SK-N-SH (cell line): ENCODE results near the gene SELENOH. TPM values are rescaled to one million over a fixed set of nuclear protein-coding genes. Genes with fewer than 3 reads are reported as not detected.

Source experiments
- CHD2 ChIP-seq: fragments of 150-350 bp; IDR thresholded peaks from 2 replicates; pipeline ENCODE4 v1.6.1; 2018; ENCODE audit warnings: low read length; ENCODE audit not compliant: partially characterized antibody
- ELF1 ChIP-seq: IDR thresholded peaks from 2 replicates; pipeline ENCODE4 v1.4.0; 2012
- EZH2phosphoT487 ChIP-seq: fragments of 200-600 bp; sonication (generic); IDR thresholded peaks from 2 replicates; pipeline ENCODE4 v1.6.1; 2017; ENCODE audit warnings: low read depth, mixed run types, mild to moderate bottlenecking, antibody characterized with exemption, moderate library complexity, borderline replicate concordance
- FOSL2 ChIP-seq: IDR thresholded peaks from 2 replicates; pipeline ENCODE4 v1.4.0; 2012; ENCODE audit warnings: low read depth, mild to moderate bottlenecking, moderate library complexity, borderline replicate concordance
- FOXJ3 ChIP-seq: sonication (generic); formaldehyde crosslinking; IDR thresholded peaks from 2 replicates; pipeline ENCODE4 v1.5.1; 2020; ENCODE audit warnings: mild to moderate bottlenecking, missing genetic modification reagents
- FOXM1 ChIP-seq: IDR thresholded peaks from 2 replicates; pipeline ENCODE4 v1.4.0; 2012; ENCODE audit warnings: low read depth, mild to moderate bottlenecking
- GATA2 ChIP-seq: sonication (generic); formaldehyde crosslinking; IDR thresholded peaks from 2 replicates; pipeline ENCODE4 v1.5.0; 2020; ENCODE audit warnings: mild to moderate bottlenecking, missing genetic modification reagents
- JUND ChIP-seq: IDR thresholded peaks from 2 replicates; pipeline ENCODE4 v1.4.0; 2012
- MEF2A ChIP-seq: IDR thresholded peaks from 2 replicates; pipeline ENCODE4 v1.4.0; 2012; ENCODE audit warnings: low read depth, borderline replicate concordance
- NFIC ChIP-seq: IDR thresholded peaks from 2 replicates; pipeline ENCODE4 v1.4.0; 2012; ENCODE audit warnings: borderline replicate concordance
- NRF1 ChIP-seq: IDR thresholded peaks from 2 replicates; pipeline ENCODE4 v1.6.1; 2012; ENCODE audit warnings: low read depth, mild to moderate bottlenecking, low read length
- RAD21 ChIP-seq: IDR thresholded peaks from 2 replicates; pipeline ENCODE4 v1.6.1; 2012; ENCODE audit warnings: mild to moderate bottlenecking, low read length
- RFX5 ChIP-seq: IDR thresholded peaks from 2 replicates; pipeline ENCODE4 v1.6.1; 2012; ENCODE audit warnings: mild to moderate bottlenecking, improper control_type of control experiment, low read length
- RXRA ChIP-seq: IDR thresholded peaks from 2 replicates; pipeline ENCODE4 v1.4.0; 2012; ENCODE audit warnings: low read depth, mild to moderate bottlenecking, borderline replicate concordance
- SIN3A ChIP-seq: IDR thresholded peaks from 2 replicates; pipeline ENCODE4 v1.6.1; 2012; ENCODE audit warnings: low read depth, mild to moderate bottlenecking, low read length, moderate library complexity, borderline replicate concordance
- USF2 ChIP-seq: fragments of 150-350 bp; IDR thresholded peaks from 2 replicates; pipeline ENCODE4 v1.6.1; 2017; ENCODE audit warnings: antibody characterized with exemption, low read length, low read depth, borderline replicate concordance
- polyA plus RNA-seq, 3 experiments: library from polyadenylated mRNA; depleted of rRNA; stranded (reverse); fragments of >200 nt; gene quantifications; 2 replicates each; pipeline ENCODE4 v1.2.3, GENCODE V29; 2012
- TF ChIP-seq, protein P1 (sequence below): IDR thresholded peaks from 2 replicates; pipeline ENCODE4 v1.6.1; 2012; ENCODE audit warnings: mild to moderate bottlenecking, low read depth, low read length, moderate library complexity
- TF ChIP-seq, protein P2 (sequence below): IDR thresholded peaks from 2 replicates; pipeline ENCODE4 v1.4.0; 2012; ENCODE audit warnings: low read depth, borderline replicate concordance

The SELENOH gene
- polyA plus RNA-seq, 1 of the 3 experiments (the other 2 are of a cell fraction) = 333 TPM

GRCh38 chr11:57761301-57762234 is 20.3 kb downstream of the SELENOH start, which contains the start of gene CTNND1 (continued):
- TF ChIP-seq, protein P1, sequence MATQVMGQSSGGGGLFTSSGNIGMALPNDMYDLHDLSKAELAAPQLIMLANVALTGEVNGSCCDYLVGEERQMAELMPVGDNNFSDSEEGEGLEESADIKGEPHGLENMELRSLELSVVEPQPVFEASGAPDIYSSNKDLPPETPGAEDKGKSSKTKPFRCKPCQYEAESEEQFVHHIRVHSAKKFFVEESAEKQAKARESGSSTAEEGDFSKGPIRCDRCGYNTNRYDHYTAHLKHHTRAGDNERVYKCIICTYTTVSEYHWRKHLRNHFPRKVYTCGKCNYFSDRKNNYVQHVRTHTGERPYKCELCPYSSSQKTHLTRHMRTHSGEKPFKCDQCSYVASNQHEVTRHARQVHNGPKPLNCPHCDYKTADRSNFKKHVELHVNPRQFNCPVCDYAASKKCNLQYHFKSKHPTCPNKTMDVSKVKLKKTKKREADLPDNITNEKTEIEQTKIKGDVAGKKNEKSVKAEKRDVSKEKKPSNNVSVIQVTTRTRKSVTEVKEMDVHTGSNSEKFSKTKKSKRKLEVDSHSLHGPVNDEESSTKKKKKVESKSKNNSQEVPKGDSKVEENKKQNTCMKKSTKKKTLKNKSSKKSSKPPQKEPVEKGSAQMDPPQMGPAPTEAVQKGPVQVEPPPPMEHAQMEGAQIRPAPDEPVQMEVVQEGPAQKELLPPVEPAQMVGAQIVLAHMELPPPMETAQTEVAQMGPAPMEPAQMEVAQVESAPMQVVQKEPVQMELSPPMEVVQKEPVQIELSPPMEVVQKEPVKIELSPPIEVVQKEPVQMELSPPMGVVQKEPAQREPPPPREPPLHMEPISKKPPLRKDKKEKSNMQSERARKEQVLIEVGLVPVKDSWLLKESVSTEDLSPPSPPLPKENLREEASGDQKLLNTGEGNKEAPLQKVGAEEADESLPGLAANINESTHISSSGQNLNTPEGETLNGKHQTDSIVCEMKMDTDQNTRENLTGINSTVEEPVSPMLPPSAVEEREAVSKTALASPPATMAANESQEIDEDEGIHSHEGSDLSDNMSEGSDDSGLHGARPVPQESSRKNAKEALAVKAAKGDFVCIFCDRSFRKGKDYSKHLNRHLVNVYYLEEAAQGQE = 0 out of 2 replicates have a peak, but pooled peaks have one; percentile 36
- TF ChIP-seq JUND (0 out of 2 replicates have a peak, but pooled peaks have one; percentile 1), SIN3A (no peak; the same call in 1 of the 2 replicates), NFIC (peak; percentile 46; the same call in 1 of the 2 replicates), EZH2phosphoT487 (no peak), CHD2 (peak; percentile 92), GATA2 (CRISPR knock-in tag) (no peak), FOSL2 (no peak), FOXM1 (no peak), MEF2A (no peak), RFX5 (peak; percentile 66; the same call in 1 of the 2 replicates), RXRA (no peak), ELF1 (peak; percentile 47; the same call in 1 of the 2 replicates), NRF1 (no peak), RAD21 (no peak), FOXJ3 (CRISPR knock-in tag) (no peak), USF2 (no peak)
- TF ChIP-seq, protein P2, sequence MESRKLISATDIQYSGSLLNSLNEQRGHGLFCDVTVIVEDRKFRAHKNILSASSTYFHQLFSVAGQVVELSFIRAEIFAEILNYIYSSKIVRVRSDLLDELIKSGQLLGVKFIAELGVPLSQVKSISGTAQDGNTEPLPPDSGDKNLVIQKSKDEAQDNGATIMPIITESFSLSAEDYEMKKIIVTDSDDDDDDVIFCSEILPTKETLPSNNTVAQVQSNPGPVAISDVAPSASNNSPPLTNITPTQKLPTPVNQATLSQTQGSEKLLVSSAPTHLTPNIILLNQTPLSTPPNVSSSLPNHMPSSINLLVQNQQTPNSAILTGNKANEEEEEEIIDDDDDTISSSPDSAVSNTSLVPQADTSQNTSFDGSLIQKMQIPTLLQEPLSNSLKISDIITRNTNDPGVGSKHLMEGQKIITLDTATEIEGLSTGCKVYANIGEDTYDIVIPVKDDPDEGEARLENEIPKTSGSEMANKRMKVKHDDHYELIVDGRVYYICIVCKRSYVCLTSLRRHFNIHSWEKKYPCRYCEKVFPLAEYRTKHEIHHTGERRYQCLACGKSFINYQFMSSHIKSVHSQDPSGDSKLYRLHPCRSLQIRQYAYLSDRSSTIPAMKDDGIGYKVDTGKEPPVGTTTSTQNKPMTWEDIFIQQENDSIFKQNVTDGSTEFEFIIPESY = no peak
